ENCODE data around the gene CKB.
"Not testable (repeated sequence)": the region's sequence is repeated elsewhere in the genome, so short reads cannot be mapped to it uniquely, and the experiment has no call there.

DNA sequence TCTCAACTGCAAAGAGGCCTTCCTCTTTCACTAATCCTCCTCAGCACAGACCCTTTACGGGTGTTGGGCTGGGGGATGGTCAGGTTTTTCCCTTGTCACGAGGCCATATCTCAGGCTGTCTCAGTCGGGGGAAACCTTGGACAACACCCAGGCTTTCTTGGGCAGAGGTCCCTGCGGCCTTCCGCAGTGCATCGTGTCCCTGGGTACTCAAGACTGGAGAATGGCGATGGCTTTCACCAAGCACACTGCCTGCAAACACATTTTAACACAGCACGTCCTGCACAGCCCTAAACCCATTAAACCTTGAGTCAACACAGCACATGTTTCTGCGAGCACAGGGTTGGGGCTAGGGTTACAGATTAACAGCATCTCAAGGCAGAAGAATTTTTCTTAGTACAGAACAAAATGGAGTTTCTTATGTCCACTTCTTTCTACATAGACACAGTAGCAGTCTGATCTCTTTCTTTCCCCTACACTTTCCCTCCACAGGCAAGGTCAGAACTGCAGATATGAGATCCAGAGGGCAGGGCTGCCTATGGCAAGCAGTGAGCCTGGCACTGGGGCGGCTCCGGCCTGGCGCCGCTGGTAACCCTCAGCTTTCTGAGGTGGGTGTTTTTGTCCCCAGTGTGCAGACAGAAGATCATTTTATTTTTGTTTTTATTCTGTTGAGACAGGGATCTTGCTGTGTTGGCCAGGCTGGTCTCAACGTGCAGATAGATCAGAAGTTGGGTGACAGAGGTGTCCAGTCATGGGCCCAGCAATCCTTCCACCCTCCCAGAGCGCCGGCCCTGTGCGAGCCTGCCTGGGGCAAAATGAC is 3.0 kb upstream of the CKB start:
- TF ChIP-seq, protein P1, sequence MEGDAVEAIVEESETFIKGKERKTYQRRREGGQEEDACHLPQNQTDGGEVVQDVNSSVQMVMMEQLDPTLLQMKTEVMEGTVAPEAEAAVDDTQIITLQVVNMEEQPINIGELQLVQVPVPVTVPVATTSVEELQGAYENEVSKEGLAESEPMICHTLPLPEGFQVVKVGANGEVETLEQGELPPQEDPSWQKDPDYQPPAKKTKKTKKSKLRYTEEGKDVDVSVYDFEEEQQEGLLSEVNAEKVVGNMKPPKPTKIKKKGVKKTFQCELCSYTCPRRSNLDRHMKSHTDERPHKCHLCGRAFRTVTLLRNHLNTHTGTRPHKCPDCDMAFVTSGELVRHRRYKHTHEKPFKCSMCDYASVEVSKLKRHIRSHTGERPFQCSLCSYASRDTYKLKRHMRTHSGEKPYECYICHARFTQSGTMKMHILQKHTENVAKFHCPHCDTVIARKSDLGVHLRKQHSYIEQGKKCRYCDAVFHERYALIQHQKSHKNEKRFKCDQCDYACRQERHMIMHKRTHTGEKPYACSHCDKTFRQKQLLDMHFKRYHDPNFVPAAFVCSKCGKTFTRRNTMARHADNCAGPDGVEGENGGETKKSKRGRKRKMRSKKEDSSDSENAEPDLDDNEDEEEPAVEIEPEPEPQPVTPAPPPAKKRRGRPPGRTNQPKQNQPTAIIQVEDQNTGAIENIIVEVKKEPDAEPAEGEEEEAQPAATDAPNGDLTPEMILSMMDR (conservative IDR thresholded peaks at IDR 0.05; ENCODE audit: low read length): not testable (repeated sequence)
- TF ChIP-seq EZH2phosphoT487 (IDR thresholded peaks at IDR 0.05; ENCODE audit: borderline replicate concordance): not testable (repeated sequence)

Data from Loucy (cell line).